Muscle layer of duodenum (tissue), 2 donors: ENCODE data around the gene ATAT1.

Experiments
- H3K27ac ChIP-seq: one replicate; pipeline ENCODE4 v1.7.0; 2013; ENCODE audit warnings: mild to moderate bottlenecking, low read length
- H3K27me3 ChIP-seq: one replicate; pipeline ENCODE4 v1.7.0; 2013; ENCODE audit warnings: low read depth, mild to moderate bottlenecking, control low read depth, low read length
- H3K36me3 ChIP-seq, 2 donors: one replicate each; pipeline ENCODE4 v1.7.0; 2013; ENCODE audit warnings: low read length in 2 of 2, control low read depth in 1 of 2, mild to moderate bottlenecking in 1 of 2; ENCODE audit not compliant: insufficient read depth in 2 of 2, control insufficient read depth in 1 of 2
- H3K4me1 ChIP-seq, 2 donors: one replicate each; pipeline ENCODE4 v1.7.0; 2013; ENCODE audit warnings: low read length in 2 of 2, mild to moderate bottlenecking in 2 of 2, control low read depth in 1 of 2, moderate library complexity in 1 of 2; ENCODE audit not compliant: insufficient read depth in 2 of 2, control insufficient read depth in 1 of 2
- H3K4me3 ChIP-seq, 2 donors: one replicate each; pipeline ENCODE4 v1.7.0; 2013; ENCODE audit warnings: low read length in 2 of 2, low read depth in 1 of 2, mild to moderate bottlenecking in 1 of 2
- H3K9me3 ChIP-seq, 2 donors: one replicate each; pipeline ENCODE4 v1.7.0; 2013; ENCODE audit warnings: low read length in 2 of 2, control low read depth in 1 of 2, mild to moderate bottlenecking in 1 of 2; ENCODE audit not compliant: control insufficient read depth in 1 of 2
- donor health status: healthy.

ATAT1 gene

GRCh38 chr6:30679765-30680535 is 53.3 kb downstream of the ATAT1 start:
- Histone ChIP-seq H3K4me3 (peak overlapping the region; percentile 59 to 97), H3K4me1 (peaks cover 11 to 40% of the 10 kb centered on the region in 2 donors), H3K27me3 (no peaks in the 10 kb centered on the region), H3K27ac (peak overlapping the region; percentile 85), H3K9me3 (no peaks in the 10 kb centered on the region), H3K36me3 (peaks cover 24 to 30% of the 10 kb centered on the region in 2 donors)

- H3K27me3 ChIP-seq = no peaks in the 10 kb centered on the region
- H3K4me3 ChIP-seq = peak overlapping the region; percentile 88 to 97
- H3K36me3 ChIP-seq = peaks cover 15 to 23% of the 10 kb centered on the region in 2 donors
- no peaks in the 10 kb centered on the region for H3K9me3 ChIP-seq
- peaks cover 11 to 40% of the 10 kb centered on the region in 2 donors for H3K4me1 ChIP-seq
- peak overlapping the region; percentile 96 for H3K27ac ChIP-seq
Measured at GRCh38 chr6:30681766-30682142, 55.1 kb downstream of the ATAT1 start.

GRCh38 chr6:30682143-30683117 is 55.8 kb downstream of the ATAT1 start:
- Histone ChIP-seq H3K36me3 (peaks cover 12 to 19% of the 10 kb centered on the region in 2 donors), H3K27ac (peak overlapping the region; percentile 96), H3K9me3 (no peaks in the 10 kb centered on the region), H3K27me3 (no peaks in the 10 kb centered on the region), H3K4me1 (peaks cover 11 to 40% of the 10 kb centered on the region in 2 donors), H3K4me3 (peak overlapping the region; percentile 88 to 97)

GRCh38 chr6:30683183-30683979 is 56.7 kb downstream of the ATAT1 start:
- H3K4me1 ChIP-seq = peaks cover 17 to 47% of the 10 kb centered on the region in 2 donors
- H3K27me3 ChIP-seq = no peaks in the 10 kb centered on the region
- H3K36me3 ChIP-seq = peaks cover 12% of the 10 kb centered on the region in 2 donors
- peak overlapping the region; percentile 88 to 97 for H3K4me3 ChIP-seq
- H3K27ac ChIP-seq = peak overlapping the region; percentile 96
- H3K9me3 ChIP-seq = no peaks in the 10 kb centered on the region

GRCh38 chr6:30683980-30684338 is 57.3 kb downstream of the ATAT1 start:
- Histone ChIP-seq H3K9me3 (no peaks in the 10 kb centered on the region), H3K27ac (peak overlapping the region; percentile 96), H3K36me3 (peaks cover 6 to 12% of the 10 kb centered on the region in 2 donors), H3K4me1 (peaks cover 22 to 50% of the 10 kb centered on the region in 2 donors), H3K4me3 (peak overlapping the region; percentile 88 to 97), H3K27me3 (no peaks in the 10 kb centered on the region)

- Histone ChIP-seq H3K36me3 (peaks cover 6 to 9% of the 10 kb centered on the region in 2 donors), H3K9me3 (no peaks in the 10 kb centered on the region), H3K27ac (peak overlapping the region; percentile 97), H3K27me3 (no peaks in the 10 kb centered on the region), H3K4me3 (peak overlapping the region; percentile 88 to 97), H3K4me1 (peaks cover 23 to 48% of the 10 kb centered on the region in 2 donors)
Measured at GRCh38 chr6:30684386-30685156, 57.9 kb downstream of the ATAT1 start.

- H3K27me3 ChIP-seq = no peaks in the 10 kb centered on the region
- peak overlapping the region; percentile 97 for H3K27ac ChIP-seq
- H3K36me3 ChIP-seq = peaks cover 1 to 6% of the 10 kb centered on the region in 2 donors
- H3K4me1 ChIP-seq = peaks cover 23 to 47% of the 10 kb centered on the region in 2 donors
- peak overlapping the region; percentile 88 to 97 for H3K4me3 ChIP-seq
- H3K9me3 ChIP-seq = no peaks in the 10 kb centered on the region
Measured at GRCh38 chr6:30685157-30686008, 58.7 kb downstream of the ATAT1 start.

- Histone ChIP-seq H3K27ac (peak within 1 kb of the TSS; percentile 97), H3K9me3 (no peaks in the 10 kb centered on the region), H3K4me3 (peak within 1 kb of the TSS; percentile 88 to 97), H3K36me3 (peaks cover 0 to 6% of the 10 kb centered on the region in 2 donors), H3K27me3 (no peaks in the 10 kb centered on the region), H3K4me1 (peaks cover 24 to 39% of the 10 kb centered on the region in 2 donors)
Measured at GRCh38 chr6:30686009-30686907, 59.6 kb downstream of the ATAT1 start, which contains the start of gene PPP1R18. TSS of gene PPP1R18 (minus strand) at chr6:30686645. CDS start at chr6:30686018, 627 bp downstream.
